OCI-LY7 (cell line): Measurements from ENCODE around the gene HRH3. TPM values are rescaled to one million over a fixed set of nuclear protein-coding genes. Genes with fewer than 3 reads are reported as not detected.

Experiments
- BruUV-seq: library from RNA; stranded (reverse); fragments of 400-500 nt; replicated peaks from 2 replicates; lab custom pipeline; 2021; lab: Mats Ljungman, UMichigan
- CTCF ChIA-PET: fragments of 300-600 bp; sonication (Branson Sonifier 250); formaldehyde crosslinking; loops from one replicate; lab custom pipeline; 2022; ENCODE audit warnings: antibody characterized with exemption; ENCODE audit not compliant: unreplicated experiment; lab: Charles Lee
- POLR2A ChIA-PET: fragments of 300-600 bp; sonication (Branson Sonifier 250); formaldehyde crosslinking; loops from one replicate; lab custom pipeline; 2022; ENCODE audit warnings: antibody characterized with exemption; lab: Charles Lee
- DNase-seq: peaks from one replicate; pipeline ENCODE4 v3.0.0-alpha.2; 2015; ENCODE audit warnings: low spot score
- H2AFZ ChIP-seq: fragments of 200-600 bp; sonication (generic), shearing (Covaris generic); 2 replicates; pipeline ENCODE4 v1.6.1; 2014; ENCODE audit warnings: mild to moderate bottlenecking, antibody characterized with exemption, low read length, moderate library complexity
- H3K27ac ChIP-seq: fragments of 200-600 bp; sonication (generic); 2 replicates; pipeline ENCODE4 v1.5.1; 2014; ENCODE audit warnings: mixed run types, low read depth, mild to moderate bottlenecking, moderate library complexity, low read length, inconsistent platforms; ENCODE audit not compliant: poor library complexity, severe bottlenecking
- H3K36me3 ChIP-seq: fragments of 200-600 bp; sonication (generic); 2 replicates; pipeline ENCODE4 v1.6.1; 2014; ENCODE audit warnings: mild to moderate bottlenecking, antibody characterized with exemption, low read length, moderate library complexity, mixed read lengths; ENCODE audit not compliant: insufficient read depth
- H3K4me1 ChIP-seq: fragments of 200-600 bp; sonication (generic); 2 replicates; pipeline ENCODE4 v1.5.1; 2014; ENCODE audit warnings: mild to moderate bottlenecking, low read length; ENCODE audit not compliant: insufficient read depth, poor library complexity, severe bottlenecking
- H3K4me2 ChIP-seq: fragments of 200-600 bp; sonication (generic); 2 replicates; pipeline ENCODE4 v1.6.1; 2014; ENCODE audit warnings: mild to moderate bottlenecking, low read length
- H3K4me3 ChIP-seq: fragments of 200-600 bp; sonication (generic); 2 replicates; pipeline ENCODE4 v1.5.1; 2014; ENCODE audit warnings: mild to moderate bottlenecking, low read depth, low read length; ENCODE audit not compliant: poor library complexity, severe bottlenecking
- H3K79me2 ChIP-seq: fragments of 200-600 bp; sonication (generic); 2 replicates; pipeline ENCODE4 v1.6.1; 2016; ENCODE audit warnings: low read depth, mild to moderate bottlenecking, low read length, moderate library complexity, mixed read lengths; ENCODE audit not compliant: insufficient read depth
- H3K9me2 ChIP-seq: fragments of 200-600 bp; sonication (generic); 2 replicates; pipeline ENCODE4 v1.6.1; 2016; ENCODE audit warnings: mild to moderate bottlenecking, low read length, mixed read lengths; ENCODE audit not compliant: insufficient read depth
- H3K9me3 ChIP-seq: fragments of 200-600 bp; sonication (generic); 2 replicates; pipeline ENCODE4 v1.6.1; 2014; ENCODE audit warnings: mild to moderate bottlenecking, mixed run types, low read length, mixed read lengths
- H4K20me1 ChIP-seq: fragments of 200-600 bp; sonication (generic); 2 replicates; pipeline ENCODE4 v1.6.1; 2014; ENCODE audit warnings: mild to moderate bottlenecking, antibody characterized with exemption, low read length, moderate library complexity, mixed read lengths; ENCODE audit not compliant: insufficient read depth
- CTCF ChIP-seq: fragments of 200-600 bp; sonication (generic); conservative IDR thresholded peaks from 2 replicates; pipeline ENCODE4 v1.5.1; 2014; ENCODE audit warnings: mild to moderate bottlenecking, antibody characterized with exemption, low read length, moderate library complexity, mixed read lengths
- EZH2phosphoT487 ChIP-seq: fragments of 200-600 bp; sonication (generic); IDR thresholded peaks from 2 replicates; pipeline ENCODE4 v1.6.1; 2018; ENCODE audit warnings: low read depth, borderline replicate concordance, mild to moderate bottlenecking, mixed run types, antibody characterized with exemption, low read length, moderate library complexity, mixed read lengths
- intact Hi-C: fragments of 100-400 bp; cut with micrococcal nuclease; formaldehyde crosslinking; loops from one replicate; pipeline ENCODE4 v1.10.0; 2022; ENCODE audit not compliant: unreplicated experiment
- total RNA-seq, 2 experiments: library from RNA; depleted of rRNA in 1 of 2; stranded (reverse); fragments of >200 nt in 1 of 2; shearing (Covaris generic) in 1 of 2; gene quantifications; 2 replicates each; pipeline ENCODE4 v1.2.3, GENCODE V29; 2014 to 2022

Gene HRH3
- total RNA-seq, 2 experiments from 2014 or later = not detected

DNA sequence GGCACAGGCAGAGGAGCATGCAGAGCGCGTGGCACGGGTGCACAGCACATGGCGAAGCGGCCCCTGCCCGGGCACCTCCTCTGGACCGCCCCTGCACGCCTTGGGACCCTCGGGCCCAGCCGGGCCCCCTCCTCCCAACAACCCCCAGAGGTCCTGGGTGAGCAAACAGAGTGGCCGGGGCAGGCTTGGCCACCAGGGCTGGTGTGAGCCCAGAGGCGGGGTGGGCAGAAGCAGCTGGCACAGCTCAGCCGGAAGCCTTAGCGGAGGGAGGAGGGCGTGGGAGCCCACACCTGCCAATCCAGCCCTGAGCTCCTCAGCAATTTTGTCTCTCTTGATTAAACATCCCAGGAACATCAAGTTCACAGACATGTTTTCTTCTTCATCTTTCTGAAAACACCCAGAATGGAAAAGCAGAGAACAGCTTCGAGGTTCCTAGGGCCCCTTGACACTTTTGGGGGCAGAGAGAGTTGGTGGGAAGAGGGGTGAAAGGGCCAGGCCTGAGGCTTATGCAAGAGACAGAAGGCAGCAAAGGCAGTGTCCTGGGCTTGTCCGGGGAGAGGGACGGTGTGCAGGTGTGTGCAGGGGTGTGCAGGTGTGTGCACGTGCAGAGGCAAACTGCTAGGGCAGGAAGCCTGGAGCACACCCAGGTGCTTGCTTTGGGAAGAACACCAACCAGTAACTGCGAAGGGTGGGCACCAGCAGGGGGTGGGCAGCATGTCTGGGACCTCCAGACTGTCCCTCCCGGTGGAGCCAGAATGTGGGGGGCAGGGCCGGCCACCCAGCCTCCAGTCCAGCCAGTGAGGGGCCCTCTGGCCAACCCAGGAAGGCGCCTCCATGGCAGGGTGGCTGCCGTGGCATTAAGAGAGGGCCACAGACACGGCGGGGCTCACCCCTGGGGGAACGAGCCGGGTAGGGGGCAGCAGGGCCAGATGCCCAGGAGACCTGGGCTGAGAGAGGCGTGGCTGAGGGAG lies 4.8 kb downstream of the HRH3 start:
- peaks cover 24% of the 10 kb centered on the region for H3K4me1 ChIP-seq
- no peaks in the 10 kb centered on the region for H3K9me2 ChIP-seq
- no peak for TF ChIP-seq EZH2phosphoT487
- no peak for TF ChIP-seq CTCF
- no TSS peak for BruUV-seq
- intact Hi-C loops = no loop called here
- ChIA-PET CTCF (interaction anchor here (0.6 kb wide), 1 partner anchor 815 kb away, joined by 3 read pairs; no protein-coding TSS in a partner anchor), POLR2A (no interaction called here)
- H3K36me3 ChIP-seq = no peaks in the 10 kb centered on the region
- H3K4me2 ChIP-seq = no peak overlapping the region
- H4K20me1 ChIP-seq = no peaks in the 10 kb centered on the region
- no peaks in the 10 kb centered on the region for H3K9me3 ChIP-seq
- no peak overlapping the region for H3K27ac ChIP-seq
- no peak overlapping the region for H2AFZ ChIP-seq
- no peak for DNase-seq
- H3K79me2 ChIP-seq = no peaks in the 10 kb centered on the region
- no peak overlapping the region for H3K4me3 ChIP-seq

- H3K4me1 ChIP-seq = peaks cover 24% of the 10 kb centered on the region
- no peaks in the 10 kb centered on the region; the same call in 1 of the 2 replicates for H4K20me1 ChIP-seq
- H3K79me2 ChIP-seq = no peaks in the 10 kb centered on the region
- TF ChIP-seq EZH2phosphoT487 (no peak), CTCF (no peak)
- ChIA-PET CTCF (no interaction called here), POLR2A (no interaction called here)
- intact Hi-C loops = no loop called here
- BruUV-seq = no TSS peak
- no peak overlapping the region for H3K4me3 ChIP-seq
- no peak overlapping the region for H3K4me2 ChIP-seq
- H3K9me3 ChIP-seq = no peaks in the 10 kb centered on the region
- H3K9me2 ChIP-seq = no peaks in the 10 kb centered on the region
- no peaks in the 10 kb centered on the region for H3K36me3 ChIP-seq
- no peak overlapping the region for H3K27ac ChIP-seq
- no peak overlapping the region for H2AFZ ChIP-seq
- no peak for DNase-seq
Observed at GRCh38 chr20:62214067-62214466, 6.0 kb downstream of the HRH3 start.

DNA sequence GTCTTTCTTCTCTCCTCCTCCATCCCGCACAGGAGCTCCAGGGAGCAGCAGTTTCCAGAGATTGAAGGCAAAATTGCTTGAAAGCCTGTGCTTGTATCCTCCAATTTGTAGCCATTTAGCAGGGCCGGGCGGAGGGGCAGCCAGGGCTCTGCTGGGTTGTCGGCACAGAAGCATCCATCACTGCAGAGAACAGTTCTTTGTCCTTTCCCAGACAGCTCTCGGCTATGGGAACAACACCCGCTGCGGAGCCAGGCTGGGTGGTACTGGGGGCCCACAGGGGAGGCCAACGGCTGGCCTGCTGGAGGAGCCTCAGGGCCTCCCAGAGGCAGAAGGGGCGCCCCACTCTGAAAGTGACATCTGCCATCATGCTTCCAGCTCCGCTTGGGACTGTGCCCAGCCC lies 7.8 kb downstream of the HRH3 start:
- TF ChIP-seq CTCF (no peak), EZH2phosphoT487 (no peak)
- Histone ChIP-seq H3K4me1 (peaks cover 17% of the 10 kb centered on the region), H3K27ac (no peak overlapping the region), H3K9me2 (no peaks in the 10 kb centered on the region), H2AFZ (no peak overlapping the region), H3K36me3 (no peaks in the 10 kb centered on the region), H3K79me2 (no peaks in the 10 kb centered on the region), H3K4me2 (no peak overlapping the region), H3K9me3 (no peaks in the 10 kb centered on the region), H3K4me3 (no peak overlapping the region), H4K20me1 (no peaks in the 10 kb centered on the region; the same call in 1 of the 2 replicates)
- BruUV-seq = no TSS peak
- intact Hi-C loops = no loop called here
- DNase-seq = no peak
- ChIA-PET CTCF (no interaction called here), POLR2A (no interaction called here)
